ENCODE measurements around the gene PTPRN. TPM values are rescaled to one million over a fixed set of nuclear protein-coding genes. Genes with fewer than 3 reads are reported as not detected.

The PTPRN gene
- total and polyA plus RNA-seq, 9 of the 15 experiments (the other 6 are each of a cell fraction or from before 2014, with no cell fraction given): 0.15 to 2.4 (median 0.43) TPM; not detected in 1

DNA sequence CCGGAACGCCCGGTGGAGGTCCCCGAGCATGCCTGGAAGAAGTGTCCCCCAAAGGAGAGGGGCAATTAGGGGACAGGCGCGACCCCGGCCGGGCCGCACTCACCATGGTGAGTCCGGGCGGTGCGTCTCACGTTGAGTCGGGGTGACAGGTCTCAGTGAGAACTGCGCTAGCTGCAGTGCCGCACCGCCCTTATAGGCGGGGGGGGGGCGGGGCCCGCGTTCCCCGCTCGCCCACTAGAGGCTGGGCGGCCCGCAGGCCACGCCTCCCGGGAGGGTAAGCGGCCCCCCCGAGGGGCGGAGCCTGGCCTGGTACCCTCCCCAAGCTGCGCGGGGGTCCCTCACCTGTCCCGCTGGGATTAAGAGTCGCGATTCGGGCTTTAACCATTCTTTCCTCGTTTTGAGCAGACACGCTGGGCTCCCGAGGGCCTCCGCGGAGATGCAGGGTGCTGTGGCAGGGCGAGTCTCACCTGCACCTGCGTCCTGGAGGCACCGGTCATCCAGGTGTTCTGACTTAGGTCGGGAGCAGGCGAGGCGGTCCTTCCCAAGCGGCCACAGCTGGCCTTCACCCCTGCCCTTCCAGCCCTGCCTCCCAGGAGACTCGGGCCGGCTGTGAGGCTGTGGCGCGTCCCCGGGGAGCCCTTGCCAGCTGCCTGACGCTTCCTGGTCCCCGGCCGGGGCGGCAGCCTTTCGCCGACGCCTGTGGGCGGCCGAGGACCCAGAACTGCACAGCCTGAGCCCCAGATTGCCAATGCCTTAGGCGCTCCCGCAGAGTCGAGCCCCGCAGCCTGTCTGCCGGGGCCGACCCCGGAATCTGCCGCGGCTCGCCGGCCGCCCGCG, 55.2 kb downstream of the PTPRN start, which contains the start of gene TUBA4A (continued):
- TF ChIP-seq GABPB1 (CRISPR knock-in tag; IDR thresholded peaks at IDR 0.05) (no peak), HMGN3 (IDR thresholded peaks at IDR 0.05; ENCODE audit: borderline replicate concordance, extremely low read depth, insufficient read length, low read depth, low read length) (peak; percentile 55), ZNF431 (CRISPR knock-in tag; IDR thresholded peaks at IDR 0.05) (no peak), ZZZ3 (IDR thresholded peaks at IDR 0.05) (no peak), SNRNP70 (optimal IDR thresholded peaks at IDR 0.05; ENCODE audit: low read depth, low read length) (no peak), PHF21A (IDR thresholded peaks at IDR 0.05; ENCODE audit: borderline replicate concordance, low read depth) (no peak), ZNF239 (CRISPR knock-in tag; IDR thresholded peaks at IDR 0.05) (no peak), FOXJ2 (tag; IDR thresholded peaks at IDR 0.05) (no peak), NCOA2 (IDR thresholded peaks at IDR 0.05; ENCODE audit: partially characterized antibody in 2 of 2) (no peak)
- TF ChIP-seq, protein P1, sequence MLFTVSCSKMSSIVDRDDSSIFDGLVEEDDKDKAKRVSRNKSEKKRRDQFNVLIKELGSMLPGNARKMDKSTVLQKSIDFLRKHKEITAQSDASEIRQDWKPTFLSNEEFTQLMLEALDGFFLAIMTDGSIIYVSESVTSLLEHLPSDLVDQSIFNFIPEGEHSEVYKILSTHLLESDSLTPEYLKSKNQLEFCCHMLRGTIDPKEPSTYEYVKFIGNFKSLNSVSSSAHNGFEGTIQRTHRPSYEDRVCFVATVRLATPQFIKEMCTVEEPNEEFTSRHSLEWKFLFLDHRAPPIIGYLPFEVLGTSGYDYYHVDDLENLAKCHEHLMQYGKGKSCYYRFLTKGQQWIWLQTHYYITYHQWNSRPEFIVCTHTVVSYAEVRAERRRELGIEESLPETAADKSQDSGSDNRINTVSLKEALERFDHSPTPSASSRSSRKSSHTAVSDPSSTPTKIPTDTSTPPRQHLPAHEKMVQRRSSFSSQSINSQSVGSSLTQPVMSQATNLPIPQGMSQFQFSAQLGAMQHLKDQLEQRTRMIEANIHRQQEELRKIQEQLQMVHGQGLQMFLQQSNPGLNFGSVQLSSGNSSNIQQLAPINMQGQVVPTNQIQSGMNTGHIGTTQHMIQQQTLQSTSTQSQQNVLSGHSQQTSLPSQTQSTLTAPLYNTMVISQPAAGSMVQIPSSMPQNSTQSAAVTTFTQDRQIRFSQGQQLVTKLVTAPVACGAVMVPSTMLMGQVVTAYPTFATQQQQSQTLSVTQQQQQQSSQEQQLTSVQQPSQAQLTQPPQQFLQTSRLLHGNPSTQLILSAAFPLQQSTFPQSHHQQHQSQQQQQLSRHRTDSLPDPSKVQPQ (CRISPR knock-in tag; IDR thresholded peaks at IDR 0.05; ENCODE audit: borderline replicate concordance): no peak
- TF ChIP-seq, protein P2, sequence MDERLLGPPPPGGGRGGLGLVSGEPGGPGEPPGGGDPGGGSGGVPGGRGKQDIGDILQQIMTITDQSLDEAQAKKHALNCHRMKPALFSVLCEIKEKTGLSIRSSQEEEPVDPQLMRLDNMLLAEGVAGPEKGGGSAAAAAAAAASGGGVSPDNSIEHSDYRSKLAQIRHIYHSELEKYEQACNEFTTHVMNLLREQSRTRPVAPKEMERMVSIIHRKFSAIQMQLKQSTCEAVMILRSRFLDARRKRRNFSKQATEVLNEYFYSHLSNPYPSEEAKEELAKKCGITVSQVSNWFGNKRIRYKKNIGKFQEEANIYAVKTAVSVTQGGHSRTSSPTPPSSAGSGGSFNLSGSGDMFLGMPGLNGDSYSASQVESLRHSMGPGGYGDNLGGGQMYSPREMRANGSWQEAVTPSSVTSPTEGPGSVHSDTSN (CRISPR knock-in tag; IDR thresholded peaks at IDR 0.05; ENCODE audit: low read depth): no peak
- TF ChIP-seq, protein P2 (tag; conservative IDR thresholded peaks at IDR 0.05; ENCODE audit: low read depth): no peak
- TF ChIP-seq, protein P3, sequence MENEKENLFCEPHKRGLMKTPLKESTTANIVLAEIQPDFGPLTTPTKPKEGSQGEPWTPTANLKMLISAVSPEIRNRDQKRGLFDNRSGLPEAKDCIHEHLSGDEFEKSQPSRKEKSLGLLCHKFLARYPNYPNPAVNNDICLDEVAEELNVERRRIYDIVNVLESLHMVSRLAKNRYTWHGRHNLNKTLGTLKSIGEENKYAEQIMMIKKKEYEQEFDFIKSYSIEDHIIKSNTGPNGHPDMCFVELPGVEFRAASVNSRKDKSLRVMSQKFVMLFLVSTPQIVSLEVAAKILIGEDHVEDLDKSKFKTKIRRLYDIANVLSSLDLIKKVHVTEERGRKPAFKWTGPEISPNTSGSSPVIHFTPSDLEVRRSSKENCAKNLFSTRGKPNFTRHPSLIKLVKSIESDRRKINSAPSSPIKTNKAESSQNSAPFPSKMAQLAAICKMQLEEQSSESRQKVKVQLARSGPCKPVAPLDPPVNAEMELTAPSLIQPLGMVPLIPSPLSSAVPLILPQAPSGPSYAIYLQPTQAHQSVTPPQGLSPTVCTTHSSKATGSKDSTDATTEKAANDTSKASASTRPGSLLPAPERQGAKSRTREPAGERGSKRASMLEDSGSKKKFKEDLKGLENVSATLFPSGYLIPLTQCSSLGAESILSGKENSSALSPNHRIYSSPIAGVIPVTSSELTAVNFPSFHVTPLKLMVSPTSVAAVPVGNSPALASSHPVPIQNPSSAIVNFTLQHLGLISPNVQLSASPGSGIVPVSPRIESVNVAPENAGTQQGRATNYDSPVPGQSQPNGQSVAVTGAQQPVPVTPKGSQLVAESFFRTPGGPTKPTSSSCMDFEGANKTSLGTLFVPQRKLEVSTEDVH (IDR thresholded peaks at IDR 0.05; ENCODE audit: low read depth, partially characterized antibody): no peak
- TF ChIP-seq, protein P4, sequence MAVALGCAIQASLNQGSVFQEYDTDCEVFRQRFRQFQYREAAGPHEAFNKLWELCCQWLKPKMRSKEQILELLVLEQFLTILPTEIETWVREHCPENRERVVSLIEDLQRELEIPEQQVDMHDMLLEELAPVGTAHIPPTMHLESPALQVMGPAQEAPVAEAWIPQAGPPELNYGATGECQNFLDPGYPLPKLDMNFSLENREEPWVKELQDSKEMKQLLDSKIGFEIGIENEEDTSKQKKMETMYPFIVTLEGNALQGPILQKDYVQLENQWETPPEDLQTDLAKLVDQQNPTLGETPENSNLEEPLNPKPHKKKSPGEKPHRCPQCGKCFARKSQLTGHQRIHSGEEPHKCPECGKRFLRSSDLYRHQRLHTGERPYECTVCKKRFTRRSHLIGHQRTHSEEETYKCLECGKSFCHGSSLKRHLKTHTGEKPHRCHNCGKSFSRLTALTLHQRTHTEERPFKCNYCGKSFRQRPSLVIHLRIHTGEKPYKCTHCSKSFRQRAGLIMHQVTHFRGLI (CRISPR knock-in tag; IDR thresholded peaks at IDR 0.05): no peak
